ENCODE results near the gene FAM171A2. TPM values are rescaled to one million over a fixed set of nuclear protein-coding genes. Genes with fewer than 3 reads are reported as not detected.
A peak's percentile ranks its signal among the peaks of the same experiment; 100 is the strongest.

Gene FAM171A2
- total RNA-seq, 2 donors from 2014 or later = 0.35 to 0.43 TPM

DNA sequence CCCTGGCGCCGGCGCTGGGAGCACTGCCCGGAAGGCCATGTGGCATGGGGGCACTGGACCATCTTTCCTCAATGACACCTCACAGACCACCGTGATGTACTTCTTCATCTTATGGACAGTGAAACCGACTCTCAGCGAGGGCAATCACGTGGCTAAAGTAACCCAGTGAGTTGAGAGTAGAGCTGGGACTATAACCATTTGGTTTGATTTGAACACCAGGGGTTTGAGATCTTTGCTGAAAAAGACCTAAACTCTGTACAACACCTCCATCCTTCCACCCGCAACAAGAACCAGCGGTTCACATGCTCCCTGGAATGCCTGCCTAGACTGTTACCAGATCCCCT, 22.5 kb upstream of the FAM171A2 start:
- DNase-seq (ENCODE audit: low spot score in 2 of 2) (no peak), ATAC-seq (no peak)
- no peaks in the 10 kb centered on the region for H3K9me3 Mint-ChIP-seq
- H3K36me3 Mint-ChIP-seq = peaks cover 0 to 4% of the 10 kb centered on the region in 2 donors
- peak overlapping the region in 1 of 2 donors; percentile 72 for H3K27ac Mint-ChIP-seq

DNA sequence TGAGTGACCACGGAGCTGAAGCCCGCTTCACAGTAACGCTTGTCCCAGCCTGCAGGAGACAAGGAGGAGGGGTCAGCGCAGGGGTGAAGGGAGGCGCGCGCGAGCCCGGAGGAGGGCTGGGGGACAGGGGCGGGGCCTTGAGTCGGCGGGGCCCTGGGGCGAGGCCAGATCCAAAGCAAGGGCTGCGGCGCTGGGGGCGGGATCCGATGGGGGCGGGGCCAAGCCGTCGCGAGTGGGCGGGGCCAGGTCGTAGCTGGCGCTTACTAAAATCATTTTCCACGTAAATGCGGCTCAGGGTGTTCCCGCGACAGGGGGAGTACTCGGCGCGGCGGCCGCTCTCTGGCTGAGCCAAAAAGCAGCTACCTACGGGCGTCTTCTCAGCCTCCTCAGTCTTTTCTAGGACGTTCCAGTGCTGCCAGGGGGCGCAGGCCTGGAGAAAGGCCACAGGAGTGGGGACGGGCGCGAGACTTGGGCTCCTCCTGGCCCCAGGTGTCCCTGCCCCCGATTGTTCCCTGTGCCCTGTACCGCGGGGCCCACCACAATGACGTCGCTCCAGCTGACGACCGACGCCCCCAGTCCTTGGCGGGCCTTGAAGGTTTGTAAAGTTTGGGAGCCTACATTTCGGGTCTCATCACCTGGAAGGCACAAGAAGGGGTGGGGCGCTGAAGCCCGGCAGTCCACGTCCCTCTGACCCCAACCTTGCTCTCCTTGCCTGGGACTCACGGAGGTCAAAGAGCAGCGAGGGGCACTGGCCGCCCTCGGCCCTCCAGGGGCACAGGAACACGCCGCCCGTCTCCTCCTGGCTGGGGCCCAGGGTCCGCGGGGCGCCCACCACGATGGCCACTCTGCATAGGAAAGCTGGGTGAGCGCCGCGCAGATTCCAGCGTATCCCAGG, 21.9 kb upstream of the FAM171A2 start:
- Mint-ChIP-seq H3K9me3 (no peaks in the 10 kb centered on the region), H3K36me3 (peaks cover 0 to 4% of the 10 kb centered on the region in 2 donors), H3K27ac (no peak overlapping the region)
- peak; percentile 90 to 92 for ATAC-seq
- peak; percentile 67 to 88 for DNase-seq (ENCODE audit: low spot score in 2 of 2)

DNA sequence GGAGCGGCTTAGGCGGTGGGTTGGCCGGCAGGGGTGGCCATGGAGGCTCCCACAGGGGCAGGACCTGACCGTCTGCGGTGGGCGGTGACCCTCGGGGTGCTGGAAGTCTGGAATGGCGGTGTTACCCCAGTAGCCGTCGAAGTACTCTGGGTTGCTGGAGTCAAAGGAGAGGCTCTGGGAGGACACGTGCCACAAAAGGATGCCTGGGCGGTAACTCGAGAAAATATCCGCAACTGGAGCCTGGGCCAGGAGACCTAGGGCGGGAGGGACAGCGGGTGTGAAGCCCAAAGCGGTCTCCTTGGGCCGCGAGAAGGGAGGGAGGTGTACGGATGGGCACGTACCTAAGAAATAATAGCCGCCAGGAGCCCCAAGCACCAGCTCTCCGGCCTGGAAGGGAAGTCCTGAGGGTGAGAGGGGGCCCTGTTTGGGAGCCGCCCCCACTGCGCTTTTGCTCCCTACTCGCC, 21.2 kb upstream of the FAM171A2 start:
- DNase-seq (ENCODE audit: low spot score in 2 of 2) = no peak
- Mint-ChIP-seq H3K36me3 (peaks cover 0 to 4% of the 10 kb centered on the region in 2 donors), H3K27ac (no peak overlapping the region), H3K9me3 (no peaks in the 10 kb centered on the region)
- ATAC-seq = no peak

DNA sequence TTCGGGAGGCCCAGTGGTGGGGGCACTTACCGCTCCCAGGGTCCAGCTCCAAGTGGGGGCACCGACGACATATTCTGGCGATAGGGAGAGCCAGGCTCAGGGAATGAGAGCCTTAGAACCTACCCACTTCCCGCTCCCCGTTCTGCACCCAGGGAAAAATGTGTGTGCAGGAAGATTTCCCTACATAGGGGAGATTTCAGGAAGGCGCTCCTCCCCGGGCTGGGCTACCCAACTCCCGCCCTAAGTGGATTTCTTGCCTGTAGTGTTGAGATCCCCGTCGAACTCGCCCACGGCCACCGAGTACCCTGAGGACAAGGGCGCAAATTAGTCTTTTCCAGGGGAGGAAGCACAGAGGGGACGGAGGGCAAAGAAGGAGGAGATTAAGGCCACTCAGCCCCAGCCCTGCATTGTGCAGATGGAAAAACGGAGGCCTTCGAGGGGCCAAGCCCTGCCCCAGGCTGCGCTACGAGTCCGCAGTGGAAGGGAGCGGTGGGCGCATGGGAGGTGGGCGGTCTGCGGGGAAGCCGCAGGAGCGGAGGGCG, 20.7 kb upstream of the FAM171A2 start:
- peaks cover 0 to under 1% of the 10 kb centered on the region in 2 donors for H3K36me3 Mint-ChIP-seq
- ATAC-seq (no peak), DNase-seq (ENCODE audit: low spot score in 2 of 2) (no peak)
- no peaks in the 10 kb centered on the region for H3K9me3 Mint-ChIP-seq
- no peak overlapping the region for H3K27ac Mint-ChIP-seq

DNA sequence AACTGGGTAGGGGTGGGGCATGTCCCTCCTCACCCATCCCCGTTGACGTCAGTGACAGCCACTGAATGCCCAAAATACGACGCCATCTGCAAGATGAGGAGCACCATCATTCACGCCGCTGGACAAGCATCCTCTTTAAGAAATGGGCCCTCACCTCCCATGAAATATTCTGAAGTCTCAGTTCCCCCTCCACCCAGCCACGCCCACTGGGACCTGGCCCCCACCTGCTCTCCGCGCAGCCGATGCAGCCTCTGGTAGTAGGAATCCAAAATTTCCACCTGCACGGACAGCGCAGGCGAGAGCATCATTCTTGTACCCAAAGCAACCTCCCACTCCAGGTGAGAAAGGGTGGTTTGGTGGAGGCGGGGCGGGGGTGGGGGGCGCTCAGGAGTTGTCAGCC, 20.2 kb upstream of the FAM171A2 start:
- Mint-ChIP-seq H3K27ac (no peak overlapping the region), H3K36me3 (no peaks in the 10 kb centered on the region), H3K9me3 (no peaks in the 10 kb centered on the region)
- no peak for ATAC-seq
- no peak for DNase-seq (ENCODE audit: low spot score in 2 of 2)

DNA sequence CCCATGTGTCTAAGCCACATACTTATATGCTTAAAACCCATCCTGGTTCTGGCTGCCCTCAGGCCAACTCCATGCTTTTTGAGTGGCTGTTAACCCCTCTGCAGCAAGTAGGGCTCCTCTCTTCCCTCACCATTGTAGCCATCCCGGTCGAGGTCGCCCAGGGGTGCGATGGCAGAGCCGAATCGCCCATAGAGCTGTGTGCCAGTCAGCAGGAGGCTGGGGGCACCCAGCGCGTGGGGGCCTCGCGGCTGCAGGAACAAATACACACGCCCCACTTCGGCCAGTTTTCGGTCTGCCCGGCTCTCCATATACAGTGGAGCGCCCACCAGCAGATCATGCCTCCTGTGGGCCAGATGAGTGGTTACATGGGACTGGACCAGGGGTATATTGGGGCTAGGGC, 19.7 kb upstream of the FAM171A2 start:
- ATAC-seq = no peak
- Mint-ChIP-seq H3K9me3 (no peaks in the 10 kb centered on the region), H3K36me3 (no peaks in the 10 kb centered on the region), H3K27ac (no peak overlapping the region)
- no peak for DNase-seq (ENCODE audit: low spot score in 2 of 2)

DNA sequence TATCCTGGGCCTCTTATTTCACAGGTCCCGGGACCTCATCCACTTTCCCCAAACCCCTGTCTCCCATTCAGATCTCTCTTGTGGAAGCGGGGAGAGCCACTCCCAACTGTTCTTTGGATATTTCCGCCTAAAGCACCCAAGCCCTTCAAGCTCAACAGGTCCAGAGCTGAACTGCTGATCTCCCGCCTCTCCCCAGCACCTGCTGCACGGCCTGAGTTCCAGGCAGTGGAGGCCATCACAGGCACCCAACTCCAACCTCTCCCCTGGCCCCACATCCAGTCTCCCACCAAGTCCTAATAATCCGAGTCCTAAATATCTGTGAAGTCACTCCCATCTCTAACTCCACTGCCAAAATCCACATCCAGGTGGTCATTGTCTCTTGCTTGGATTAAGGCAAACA, 19.3 kb upstream of the FAM171A2 start:
- DNase-seq (ENCODE audit: low spot score in 2 of 2) (no peak), ATAC-seq (no peak)
- H3K9me3 Mint-ChIP-seq = no peaks in the 10 kb centered on the region
- no peak overlapping the region for H3K27ac Mint-ChIP-seq
- no peaks in the 10 kb centered on the region for H3K36me3 Mint-ChIP-seq

DNA sequence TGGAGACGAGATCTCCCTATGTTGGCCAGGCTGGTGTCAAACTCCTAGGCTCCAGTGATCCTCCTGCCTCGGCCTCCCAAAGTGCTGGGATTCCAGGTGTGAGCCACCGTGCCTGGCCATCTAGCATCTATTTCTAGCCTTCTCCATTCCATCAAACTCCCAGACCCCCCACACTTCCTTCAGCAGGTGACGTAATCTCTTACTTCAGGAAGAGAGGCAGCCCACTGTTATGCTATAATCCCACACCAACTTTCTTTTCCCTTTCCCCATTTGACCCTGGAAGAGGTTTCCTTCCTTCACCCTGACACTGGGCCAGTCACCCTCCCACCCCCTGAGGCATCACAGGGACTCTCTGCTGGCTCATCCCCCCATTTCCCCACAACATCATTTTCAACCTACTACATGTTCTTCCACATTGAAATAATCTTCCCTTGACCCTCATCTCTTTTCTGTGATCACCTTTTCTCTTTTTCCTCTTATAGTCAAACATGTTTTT, 18.2 kb upstream of the FAM171A2 start:
- Mint-ChIP-seq H3K36me3 (no peaks in the 10 kb centered on the region), H3K9me3 (no peaks in the 10 kb centered on the region), H3K27ac (no peak overlapping the region)
- ATAC-seq (no peak), DNase-seq (ENCODE audit: low spot score in 2 of 2) (no peak)

DNA sequence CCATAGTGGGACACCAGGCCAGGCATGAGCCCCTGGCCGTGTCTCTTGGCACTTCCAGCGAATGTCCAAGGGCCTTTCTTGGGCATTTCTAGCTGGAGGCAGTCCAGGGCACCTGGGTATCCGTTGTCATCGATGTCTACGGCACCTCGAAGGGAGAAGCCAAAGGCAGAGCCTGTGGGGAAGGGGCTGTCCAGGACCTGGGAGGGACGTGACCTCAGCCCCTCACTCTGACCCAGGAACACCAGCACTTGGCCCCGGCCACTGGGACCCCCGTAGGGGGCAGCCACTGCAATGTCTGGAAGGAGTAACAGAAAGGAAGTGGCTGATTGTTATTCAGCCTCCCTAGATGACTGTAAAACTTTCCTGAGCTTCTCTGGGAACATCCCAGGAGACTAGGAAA, 17.1 kb upstream of the FAM171A2 start:
- DNase-seq (ENCODE audit: low spot score in 2 of 2) (no peak), ATAC-seq (no peak)
- no peaks in the 10 kb centered on the region for H3K36me3 Mint-ChIP-seq
- H3K9me3 Mint-ChIP-seq = no peaks in the 10 kb centered on the region
- H3K27ac Mint-ChIP-seq = no peak overlapping the region

DNA sequence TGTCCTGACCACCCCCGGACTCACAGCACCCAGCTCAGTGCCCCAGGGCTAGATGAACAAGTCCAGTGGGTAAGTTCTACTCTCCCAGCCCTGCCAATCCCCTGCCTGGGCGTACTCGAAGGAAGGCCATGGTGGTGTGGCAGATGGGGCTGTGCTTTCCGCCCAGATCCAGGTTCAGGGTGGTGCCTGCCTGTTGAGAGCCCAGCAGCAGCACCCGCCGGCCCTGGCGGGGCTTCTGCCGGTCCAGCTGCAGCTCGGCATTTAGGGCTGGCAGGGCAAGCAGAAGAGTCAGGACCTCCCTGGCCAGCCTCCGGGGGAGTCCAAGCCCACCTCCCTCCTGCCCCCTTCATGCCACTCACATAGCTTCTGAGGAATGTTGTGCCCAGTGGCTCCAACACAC, 16.2 kb upstream of the FAM171A2 start:
- ATAC-seq (no peak), DNase-seq (ENCODE audit: low spot score in 2 of 2) (no peak)
- no peaks in the 10 kb centered on the region for H3K9me3 Mint-ChIP-seq
- no peak overlapping the region for H3K27ac Mint-ChIP-seq
- H3K36me3 Mint-ChIP-seq = no peaks in the 10 kb centered on the region

DNA sequence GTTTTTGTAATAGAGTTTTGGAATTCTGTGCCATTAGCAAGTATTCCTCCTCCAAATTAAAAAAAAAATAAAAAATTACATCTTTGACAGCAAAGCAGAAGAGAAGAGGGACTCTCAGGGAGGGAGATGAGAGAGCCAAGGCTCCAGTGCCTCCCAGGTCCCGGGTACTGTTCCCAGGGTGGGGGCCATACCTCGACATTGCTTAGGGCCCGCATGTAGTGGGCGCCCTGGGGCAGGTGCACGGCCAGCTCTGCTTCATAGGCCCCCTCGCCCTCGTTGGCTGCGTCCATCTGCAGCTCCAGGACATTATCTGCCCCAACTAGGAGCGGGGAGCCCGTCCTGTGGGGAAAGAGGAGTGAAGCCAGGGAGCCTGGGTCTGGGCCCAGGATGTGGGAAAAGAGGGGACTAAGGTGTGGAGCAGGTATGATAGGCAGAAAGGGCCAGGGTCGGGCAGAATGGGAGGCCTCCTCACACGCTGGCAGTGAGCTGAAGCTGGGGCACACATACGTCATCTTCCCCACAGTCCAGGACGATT, 14.6 kb upstream of the FAM171A2 start:
- no peak for ATAC-seq
- H3K36me3 Mint-ChIP-seq = no peaks in the 10 kb centered on the region

DNA sequence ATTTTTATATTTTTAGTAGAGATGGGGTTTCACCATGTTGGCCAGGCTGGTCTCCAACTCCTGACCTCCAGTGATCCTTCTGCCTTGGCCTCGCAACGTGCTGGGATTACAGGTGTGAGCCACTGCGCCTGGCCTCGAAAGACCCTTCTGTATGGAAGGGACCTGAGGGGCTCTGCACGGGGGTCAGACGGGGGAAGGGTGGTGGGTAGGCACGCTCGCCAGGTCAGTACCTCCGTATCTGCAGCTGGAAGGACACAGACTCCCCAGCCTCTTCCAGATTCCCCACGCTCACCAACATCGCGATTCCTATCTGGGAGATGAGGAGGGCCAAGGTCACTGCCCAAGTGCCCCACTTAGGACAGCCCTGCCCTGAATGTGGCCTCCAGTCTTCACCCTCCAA, 13.1 kb upstream of the FAM171A2 start:
- DNase-seq (ENCODE audit: low spot score in 2 of 2) = no peak
- no peak overlapping the region for H3K27ac Mint-ChIP-seq
- H3K9me3 Mint-ChIP-seq = no peaks in the 10 kb centered on the region
- H3K36me3 Mint-ChIP-seq = no peaks in the 10 kb centered on the region
- ATAC-seq = no peak

More for the DNA sequence above, 14.6 kb upstream of the FAM171A2 start:
- Mint-ChIP-seq H3K27ac (no peak overlapping the region), H3K9me3 (no peaks in the 10 kb centered on the region)
- no peak for DNase-seq (ENCODE audit: low spot score in 2 of 2)

DNA sequence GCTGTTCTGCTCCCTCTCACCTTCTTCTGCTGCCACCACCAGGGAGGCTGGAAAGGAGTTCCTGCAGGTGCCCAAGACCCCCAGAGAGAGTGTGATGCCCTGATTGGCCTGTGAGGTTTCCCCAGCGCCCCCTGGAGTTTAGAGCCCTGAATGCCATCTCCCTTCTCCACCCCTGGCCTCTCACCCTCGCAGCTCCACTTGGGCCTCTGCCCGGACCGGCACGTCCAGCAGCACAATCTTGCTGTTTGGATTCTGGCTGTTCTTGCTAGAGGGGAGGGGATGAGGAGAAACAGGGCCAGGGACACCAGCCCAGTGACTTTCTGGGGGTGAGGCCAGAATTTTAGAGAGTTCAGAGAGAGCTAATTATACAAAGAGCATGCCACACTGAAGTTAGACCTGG, 12.5 kb upstream of the FAM171A2 start:
- ATAC-seq (peak in 1 of 2 donors; percentile 67), DNase-seq (ENCODE audit: low spot score in 2 of 2) (peak in 1 of 2 donors; percentile 47)
- Mint-ChIP-seq H3K27ac (no peak overlapping the region), H3K9me3 (no peaks in the 10 kb centered on the region), H3K36me3 (no peaks in the 10 kb centered on the region)

DNA sequence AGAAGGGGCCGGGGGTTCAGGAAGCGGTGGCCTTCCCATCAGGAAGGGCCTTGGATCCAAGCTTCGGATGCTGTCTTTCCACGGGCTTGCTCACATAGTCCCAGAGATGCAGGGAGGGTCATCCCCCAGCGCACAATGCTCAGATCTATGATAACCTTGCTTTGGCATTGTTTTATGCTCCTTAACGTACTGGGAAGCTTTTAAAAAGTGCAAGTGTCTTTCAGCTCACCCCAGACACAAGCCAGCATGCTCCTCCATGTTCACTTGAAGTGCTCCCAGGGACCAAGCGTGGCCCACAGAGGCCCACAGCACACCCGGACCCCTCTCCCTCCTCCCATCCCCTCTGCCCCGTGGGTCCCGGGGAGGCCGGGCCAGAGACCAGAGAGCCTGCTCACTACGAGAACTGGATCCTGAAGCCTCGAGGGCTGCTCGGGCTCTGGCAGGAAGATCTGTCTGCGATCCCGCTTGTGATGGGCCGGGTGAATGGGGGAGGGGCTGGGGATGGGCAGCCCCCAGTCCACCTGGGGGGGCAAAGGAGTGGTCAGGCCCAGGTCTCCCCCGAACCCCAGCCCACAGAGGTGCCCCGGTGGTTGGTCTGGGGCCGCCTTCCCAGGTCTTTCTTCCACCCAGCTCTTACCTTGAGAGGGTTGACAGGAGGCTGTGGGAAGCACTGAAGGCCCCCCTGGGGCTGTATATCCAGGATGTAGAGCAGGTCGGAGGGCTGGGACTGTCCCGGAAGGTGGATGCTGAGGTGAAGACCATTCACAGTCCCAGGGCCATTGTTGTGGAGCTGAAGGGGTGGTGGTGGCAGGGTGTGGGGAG, 11.8 kb upstream of the FAM171A2 start:
- Mint-ChIP-seq H3K27ac (no peak overlapping the region), H3K9me3 (no peaks in the 10 kb centered on the region), H3K36me3 (no peaks in the 10 kb centered on the region)
- no peak for DNase-seq (ENCODE audit: low spot score in 2 of 2)
- no peak for ATAC-seq

DNA sequence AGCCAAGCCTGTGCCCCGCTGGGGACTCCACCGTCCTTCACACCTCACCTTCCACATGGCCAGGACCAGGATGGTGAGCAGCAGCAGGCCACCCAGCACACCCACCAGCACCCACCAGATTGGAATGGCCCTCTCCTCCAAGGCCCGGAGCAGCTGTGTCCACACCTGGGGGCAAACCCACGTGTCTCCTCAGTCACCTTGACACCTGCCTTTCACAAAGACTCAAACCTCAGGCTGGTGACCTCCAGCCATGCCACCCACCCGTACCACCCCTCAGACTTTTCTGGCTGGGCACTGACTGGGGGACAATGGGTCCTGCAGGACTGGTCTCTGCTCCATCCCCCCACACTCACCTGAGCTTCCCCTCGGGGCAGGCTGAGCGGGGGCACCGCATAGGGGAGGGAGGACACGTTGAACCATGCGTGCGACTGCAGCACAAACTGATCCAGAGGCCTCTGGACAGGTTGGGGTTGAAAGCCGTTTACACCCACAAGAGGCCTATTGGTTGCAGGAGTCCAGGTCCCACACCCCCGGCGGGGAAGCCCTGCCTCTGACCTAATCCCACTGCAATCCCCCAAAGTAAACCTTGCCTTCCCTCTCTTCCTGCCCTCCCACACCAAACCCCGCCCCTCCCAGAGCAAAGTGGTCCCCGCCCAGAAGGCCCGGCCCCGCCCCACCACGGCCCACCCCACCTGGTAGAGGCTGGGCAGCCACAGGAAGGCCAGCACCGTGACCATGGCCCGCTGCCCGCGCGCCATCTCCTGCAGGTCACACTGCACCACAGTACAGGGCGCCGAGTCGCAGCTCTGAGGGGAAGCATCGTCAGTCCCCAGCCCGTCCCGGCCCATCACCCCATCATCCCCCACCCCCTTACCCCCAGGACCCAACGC, 10.9 kb upstream of the FAM171A2 start:
- ATAC-seq (no peak), DNase-seq (ENCODE audit: low spot score in 2 of 2) (no peak)
- Mint-ChIP-seq H3K27ac (no peak overlapping the region), H3K9me3 (no peaks in the 10 kb centered on the region), H3K36me3 (no peaks in the 10 kb centered on the region)

DNA sequence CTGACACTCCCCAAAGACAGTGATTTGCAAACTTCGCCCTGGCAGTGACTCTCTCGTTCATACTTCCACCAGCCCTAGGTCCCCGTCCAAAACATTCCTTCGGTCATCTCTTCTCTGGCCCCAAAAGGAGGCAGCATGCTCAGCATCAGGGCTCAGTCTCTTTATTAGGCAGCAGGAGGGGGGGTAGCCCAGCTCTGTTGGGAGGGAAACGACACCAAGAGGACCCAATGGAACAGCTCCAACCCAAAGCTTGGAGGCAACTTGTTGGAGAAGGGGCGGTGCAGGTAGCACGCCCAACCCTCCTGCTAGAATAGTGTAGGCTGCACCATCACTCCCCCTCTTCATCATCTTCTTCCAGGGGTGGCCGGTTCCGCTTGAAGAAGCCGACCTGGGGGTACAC, 8.4 kb upstream of the FAM171A2 start:
- no peak overlapping the region for H3K27ac Mint-ChIP-seq
- no peaks in the 10 kb centered on the region for H3K36me3 Mint-ChIP-seq
- H3K9me3 Mint-ChIP-seq = no peaks in the 10 kb centered on the region
- DNase-seq (ENCODE audit: low spot score in 2 of 2) (no peak), ATAC-seq (no peak)
